Colonic mucosa (tissue), 4 donors: ENCODE data around the gene CPA2. TPM values are rescaled to one million over a fixed set of nuclear protein-coding genes. Genes with fewer than 3 reads are reported as not detected.
"Not testable (repeated sequence)": the region's sequence is repeated elsewhere in the genome, so short reads cannot be mapped to it uniquely, and the experiment has no call there.

Source experiments
- DNase-seq: peaks from one replicate; pipeline ENCODE4 v3.0.0-alpha.2; 2020
- H3K27ac ChIP-seq: fragments of 200-600 bp; one replicate; pipeline ENCODE4 v1.8.0; 2021
- H3K27me3 ChIP-seq: fragments of 200-600 bp; one replicate; pipeline ENCODE4 v1.8.0; 2021
- H3K36me3 ChIP-seq: fragments of 200-600 bp; one replicate; pipeline ENCODE4 v1.8.0; 2021
- H3K4me1 ChIP-seq: fragments of 200-600 bp; one replicate; pipeline ENCODE4 v1.8.0; 2021; ENCODE audit warnings: mild to moderate bottlenecking
- H3K4me3 ChIP-seq: fragments of 200-600 bp; one replicate; pipeline ENCODE4 v1.8.0; 2021
- H3K9ac ChIP-seq, 2 donors: one replicate each; pipeline ENCODE4 v1.7.0; 2013; ENCODE audit warnings: control low read depth in 2 of 2, low read depth in 2 of 2, low read length in 2 of 2
- H3K9me3 ChIP-seq: fragments of 200-600 bp; one replicate; pipeline ENCODE4 v1.8.0; 2021
- intact Hi-C: fragments of 100-400 bp; cut with DNase I; formaldehyde crosslinking; loops from one replicate; pipeline ENCODE4 v1.14.1; 2022
- total RNA-seq, 2 donors: library from RNA; stranded (reverse); fragmentation: NEBNext Ultra II Directional in 1 of 2; extraction: Animal tissue kit (Norgen Biotek cat#: 25700) in 1 of 2; gene quantifications; one replicate each; pipeline ENCODE4 v1.2.1, GENCODE V29; 2021
- TF ChIP-seq, protein P1 (sequence below): fragments of 200-600 bp; IDR thresholded peaks from one replicate; pipeline ENCODE4 v1.8.0; 2022; ENCODE audit warnings: antibody characterized with exemption, mild to moderate bottlenecking
- donor health status: healthy.
- donor health status: DM: no; HTN: no; CAD: no.
- donor health status: DM: no; HTN: no; CAD: no.

The CPA2 gene
- total RNA-seq, 2 donors from 2014 or later, result 0.48 to 5.2 TPM

- H3K4me1 ChIP-seq, result no peaks in the 10 kb centered on the region
- no peak overlapping the region for H3K27ac ChIP-seq
- TF ChIP-seq, protein P1, sequence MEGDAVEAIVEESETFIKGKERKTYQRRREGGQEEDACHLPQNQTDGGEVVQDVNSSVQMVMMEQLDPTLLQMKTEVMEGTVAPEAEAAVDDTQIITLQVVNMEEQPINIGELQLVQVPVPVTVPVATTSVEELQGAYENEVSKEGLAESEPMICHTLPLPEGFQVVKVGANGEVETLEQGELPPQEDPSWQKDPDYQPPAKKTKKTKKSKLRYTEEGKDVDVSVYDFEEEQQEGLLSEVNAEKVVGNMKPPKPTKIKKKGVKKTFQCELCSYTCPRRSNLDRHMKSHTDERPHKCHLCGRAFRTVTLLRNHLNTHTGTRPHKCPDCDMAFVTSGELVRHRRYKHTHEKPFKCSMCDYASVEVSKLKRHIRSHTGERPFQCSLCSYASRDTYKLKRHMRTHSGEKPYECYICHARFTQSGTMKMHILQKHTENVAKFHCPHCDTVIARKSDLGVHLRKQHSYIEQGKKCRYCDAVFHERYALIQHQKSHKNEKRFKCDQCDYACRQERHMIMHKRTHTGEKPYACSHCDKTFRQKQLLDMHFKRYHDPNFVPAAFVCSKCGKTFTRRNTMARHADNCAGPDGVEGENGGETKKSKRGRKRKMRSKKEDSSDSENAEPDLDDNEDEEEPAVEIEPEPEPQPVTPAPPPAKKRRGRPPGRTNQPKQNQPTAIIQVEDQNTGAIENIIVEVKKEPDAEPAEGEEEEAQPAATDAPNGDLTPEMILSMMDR, result no peak
- H3K9me3 ChIP-seq, result no peaks in the 10 kb centered on the region
- intact Hi-C loops, result no loop called here
- no peak for DNase-seq
- no peaks in the 10 kb centered on the region for H3K36me3 ChIP-seq
- H3K9ac ChIP-seq, result no peak overlapping the region
- H3K27me3 ChIP-seq, result no peaks in the 10 kb centered on the region
- no peak overlapping the region for H3K4me3 ChIP-seq
These were observed 42.5 kb upstream of the CPA2 start for GRCh38 chr7:130224210-130224609.

DNA sequence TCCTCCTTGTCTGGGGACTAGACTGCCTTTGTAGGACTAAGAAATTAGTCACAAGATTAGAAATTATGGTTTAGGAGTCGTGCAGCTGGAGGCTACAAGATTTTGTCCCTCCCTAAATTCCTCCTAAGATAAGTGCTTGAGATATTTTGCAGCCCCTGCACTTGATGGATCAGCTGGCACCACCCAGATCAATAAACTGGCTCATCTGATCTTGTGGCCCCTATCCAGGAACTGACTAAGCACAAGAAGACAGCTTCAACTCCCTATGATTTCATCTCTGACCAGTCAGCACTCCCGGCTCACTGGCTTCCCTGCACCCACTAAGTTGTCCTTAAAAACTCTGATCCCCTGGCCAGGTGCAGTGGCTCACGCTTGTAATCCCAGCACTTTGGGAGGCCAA, 41.7 kb upstream of the CPA2 start:
- H3K9ac ChIP-seq, H3K4me1 ChIP-seq, H3K27me3 ChIP-seq, DNase-seq, H3K4me3 ChIP-seq, H3K36me3 ChIP-seq, H3K9me3 ChIP-seq, H3K27ac ChIP-seq, intact Hi-C loops: not testable (repeated sequence)

DNA sequence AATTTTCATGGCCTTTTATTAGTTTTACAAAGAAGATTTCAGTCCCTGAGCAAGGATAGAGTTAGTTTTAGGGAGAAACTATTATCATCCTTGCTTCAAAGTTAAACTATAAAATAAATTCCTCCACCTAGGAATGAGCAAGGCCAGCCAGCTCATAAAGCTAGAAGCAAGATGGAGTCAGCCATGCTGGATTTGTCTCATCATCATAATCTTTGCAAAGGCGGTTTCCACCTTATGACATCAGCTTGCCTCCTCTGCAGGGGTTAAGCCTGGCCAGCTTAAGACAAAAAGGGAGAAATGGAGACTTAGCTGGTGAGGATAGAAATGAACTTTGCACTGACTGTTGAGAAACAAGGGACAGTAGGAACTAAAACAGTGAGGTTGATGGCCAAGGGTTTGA, 40.3 kb upstream of the CPA2 start:
- DNase-seq, result no peak
- intact Hi-C loops, result no loop called here
- Histone ChIP-seq H3K27ac (no peak overlapping the region), H3K9me3 (no peaks in the 10 kb centered on the region), H3K36me3 (no peaks in the 10 kb centered on the region), H3K27me3 (no peaks in the 10 kb centered on the region), H3K4me1 (no peaks in the 10 kb centered on the region), H3K4me3 (no peak overlapping the region), H3K9ac (no peak overlapping the region)
- TF ChIP-seq, protein P1, result no peak

- Histone ChIP-seq H3K9ac (no peak overlapping the region), H3K36me3 (no peaks in the 10 kb centered on the region), H3K4me1 (no peaks in the 10 kb centered on the region), H3K9me3 (no peaks in the 10 kb centered on the region), H3K4me3 (no peak overlapping the region), H3K27ac (no peak overlapping the region), H3K27me3 (no peaks in the 10 kb centered on the region)
- intact Hi-C loops, result no loop called here
- TF ChIP-seq, protein P1, result no peak
- no peak for DNase-seq
These were observed 38.6 kb upstream of the CPA2 start for GRCh38 chr7:130227883-130228575.

- H3K9me3 ChIP-seq, result no peaks in the 10 kb centered on the region
- intact Hi-C loops, result no loop called here
- no peak overlapping the region for H3K9ac ChIP-seq
- no peaks in the 10 kb centered on the region for H3K4me1 ChIP-seq
- H3K27ac ChIP-seq, result no peak overlapping the region
- no peak overlapping the region for H3K4me3 ChIP-seq
- H3K27me3 ChIP-seq, result no peaks in the 10 kb centered on the region
- DNase-seq, result no peak
- TF ChIP-seq, protein P1, result no peak
- no peaks in the 10 kb centered on the region for H3K36me3 ChIP-seq
These were observed 37.7 kb upstream of the CPA2 start for GRCh38 chr7:130228840-130229502.

GRCh38 chr7:130229981-130230380, 36.7 kb upstream of the CPA2 start:
- H3K9ac ChIP-seq, H3K27ac ChIP-seq, H3K36me3 ChIP-seq, H3K9me3 ChIP-seq, H3K27me3 ChIP-seq, DNase-seq, H3K4me1 ChIP-seq, H3K4me3 ChIP-seq, intact Hi-C loops: not testable (repeated sequence)
